MM.1S (cell line): Measurements from ENCODE around the gene UQCC2.

Source experiments
- CTCF ChIP-seq: fragments of 300-600 bp; sonication (generic); IDR thresholded peaks from 2 replicates; pipeline ENCODE4 v1.5.1; 2016; ENCODE audit warnings: antibody characterized with exemption, low read length, mixed read lengths
- EZH2phosphoT487 ChIP-seq: fragments of 300-600 bp; sonication (generic); IDR thresholded peaks from 2 replicates; pipeline ENCODE4 v1.6.1; 2018; ENCODE audit warnings: antibody characterized with exemption, low read length

GRCh38 chr6:33693186-33694105 is 18.1 kb downstream of the UQCC2 start:
- TF ChIP-seq CTCF (no peak), EZH2phosphoT487 (no peak)
